K562 (cell line): Measurements from ENCODE around the gene C15orf61. TPM values are rescaled to one million over a fixed set of nuclear protein-coding genes. Genes with fewer than 3 reads are reported as not detected.

ENCODE experiments used
- GABPB1 ChIP-seq: sonication (generic); formaldehyde crosslinking; IDR thresholded peaks from 2 replicates; pipeline ENCODE4 v1.8.0; 2022; ENCODE audit warnings: mild to moderate bottlenecking, missing genetic modification reagents
- MEIS2 ChIP-seq: fragments of 450-650 bp; IDR thresholded peaks from 2 replicates; pipeline ENCODE4 v1.6.1; 2014; ENCODE audit warnings: mild to moderate bottlenecking; ENCODE audit not compliant: partially characterized antibody
- PHB2 ChIP-seq: fragments of 450-650 bp; IDR thresholded peaks from 2 replicates; pipeline ENCODE4 v1.6.1; 2017; ENCODE audit warnings: low read depth
- SREBF1 ChIP-seq: fragments of 150-350 bp; IDR thresholded peaks from 2 replicates; pipeline ENCODE4 v1.6.1; 2014; ENCODE audit warnings: antibody characterized with exemption, low read depth, low read length, borderline replicate concordance
- YY1 ChIP-seq, 3 experiments: IDR thresholded peaks; 2 replicates each; pipeline ENCODE4 v1.6.1; 2011; ENCODE audit warnings: low read length in 2 of 3, mild to moderate bottlenecking in 2 of 3, moderate library complexity in 2 of 3, borderline replicate concordance in 1 of 3, control low read depth in 1 of 3, low read depth in 1 of 3; ENCODE audit not compliant: insufficient read depth in 3 of 3, insufficient replicate concordance in 2 of 3, control insufficient read depth in 1 of 3, insufficient read length in 1 of 3; ENCODE audit errors: extremely low read depth in 1 of 3
- ZC3H11A ChIP-seq: IDR thresholded peaks from 2 replicates; pipeline ENCODE4 v1.6.1; 2012; ENCODE audit warnings: low read depth, low read length, improper control_type of control experiment
- ZFX ChIP-seq: sonication (generic); formaldehyde crosslinking; IDR thresholded peaks from 2 replicates; pipeline ENCODE4 v1.8.0; 2022; ENCODE audit warnings: mild to moderate bottlenecking, missing genetic modification reagents, moderate library complexity
- ZNF263 ChIP-seq: sonication (generic); formaldehyde crosslinking; IDR thresholded peaks from 2 replicates; pipeline ENCODE4 v1.8.0; 2022; ENCODE audit warnings: mild to moderate bottlenecking, missing genetic modification reagents, borderline replicate concordance
- polyA plus RNA-seq, 8 experiments: library from polyadenylated mRNA; depleted of rRNA in 4 of 8; stranded (reverse) in 5 of 8; unstranded in 3 of 8; fragments of >200 nt; fragmentation: Nextera tagmentation in 2 of 8; fragmentation: Illumina TruSeq in 1 of 8; extraction: Ambion mirVana in 2 of 8; extraction: Trizol in 1 of 8; gene quantifications; 2 replicates each; pipeline versions ENCODE4 v1.2.1 to v1.2.3, GENCODE V29; 2011 to 2014; ENCODE audit warnings: inconsistent platforms in 1 of 8, missing spikeins in 1 of 8
- total RNA-seq, 7 experiments: library from RNA; depleted of rRNA in 6 of 7; stranded (reverse); fragments of >200 nt in 6 of 7; fragmentation: Illumina TruSeq in 2 of 7; extraction: Trizol in 2 of 7; gene quantifications; 2 replicates each; pipeline versions ENCODE4 v1.2.1 to v1.2.3, GENCODE V29; 2011 to 2021; ENCODE audit warnings: low replicate concordance in 1 of 7
- TF ChIP-seq, protein P1 (sequence below): sonication (generic); formaldehyde crosslinking; IDR thresholded peaks from 2 replicates; pipeline ENCODE4 v1.8.1; 2022; ENCODE audit warnings: missing genetic modification reagents

The C15orf61 gene
- total and polyA plus RNA-seq, 9 of the 15 experiments (the other 6 are each of a cell fraction or from before 2014, with no cell fraction given): 1.6 to 10.5 (median 4.3) TPM

DNA sequence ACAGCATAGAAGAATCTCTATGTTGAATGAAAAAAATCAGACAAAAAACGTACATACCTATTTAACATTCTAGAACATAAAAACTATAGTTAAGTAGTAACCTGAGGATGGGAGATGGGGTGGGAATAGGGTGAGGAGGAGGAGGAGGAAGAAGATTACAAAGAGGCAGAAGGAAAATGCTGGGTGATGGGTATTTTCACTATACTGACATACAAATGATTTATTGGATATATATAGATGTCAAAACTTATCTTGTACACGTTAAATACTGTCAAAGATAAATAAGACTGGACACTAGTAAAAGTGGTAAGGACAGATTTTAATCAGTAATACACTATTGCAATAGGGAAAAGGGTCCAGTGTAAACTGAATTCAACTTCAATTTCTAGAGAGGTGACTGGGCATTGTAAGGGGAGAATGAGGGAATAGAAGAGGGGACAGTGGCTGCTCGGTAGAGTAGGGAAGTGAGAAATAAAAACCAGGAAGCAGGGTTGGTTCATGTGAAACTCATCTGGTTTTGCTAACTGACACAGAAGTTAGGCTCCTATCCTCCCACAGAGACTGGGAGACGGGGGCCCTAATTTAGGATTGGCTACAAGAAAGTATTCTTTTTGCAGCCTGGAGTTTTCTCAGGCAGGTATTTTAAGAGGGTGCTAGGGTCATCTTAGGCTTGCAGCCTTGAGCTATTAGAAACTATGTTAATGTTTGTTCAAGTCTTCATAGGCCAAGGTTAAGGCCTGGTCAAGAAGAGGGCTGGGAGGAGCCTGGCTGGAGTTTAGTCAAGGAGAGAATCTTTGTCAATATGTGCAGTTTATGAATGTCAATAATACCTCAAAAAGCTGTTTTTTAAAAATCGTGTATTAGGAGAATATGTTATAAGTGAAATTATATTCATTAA, 15.0 kb upstream of the C15orf61 start (continued):
- peak; percentile 78 for TF ChIP-seq MEIS2
- TF ChIP-seq YY1 (IDR thresholded peaks at IDR 0.05; ENCODE audit: borderline replicate concordance in 1 of 3, control insufficient read depth in 1 of 3, extremely low read depth in 1 of 3, insufficient read depth in 3 of 3, insufficient read length in 1 of 3, insufficient replicate concordance in 2 of 3, low read depth in 1 of 3, low read length in 2 of 3): no peak
- TF ChIP-seq, protein P1, sequence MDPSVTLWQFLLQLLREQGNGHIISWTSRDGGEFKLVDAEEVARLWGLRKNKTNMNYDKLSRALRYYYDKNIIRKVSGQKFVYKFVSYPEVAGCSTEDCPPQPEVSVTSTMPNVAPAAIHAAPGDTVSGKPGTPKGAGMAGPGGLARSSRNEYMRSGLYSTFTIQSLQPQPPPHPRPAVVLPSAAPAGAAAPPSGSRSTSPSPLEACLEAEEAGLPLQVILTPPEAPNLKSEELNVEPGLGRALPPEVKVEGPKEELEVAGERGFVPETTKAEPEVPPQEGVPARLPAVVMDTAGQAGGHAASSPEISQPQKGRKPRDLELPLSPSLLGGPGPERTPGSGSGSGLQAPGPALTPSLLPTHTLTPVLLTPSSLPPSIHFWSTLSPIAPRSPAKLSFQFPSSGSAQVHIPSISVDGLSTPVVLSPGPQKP (CRISPR knock-in tag): no peak
- TF ChIP-seq GABPB1 (CRISPR knock-in tag): no peak
- TF ChIP-seq ZFX: 0 out of 2 replicates have a peak, but pooled peaks have one; percentile 18
- TF ChIP-seq PHB2: no peak
- TF ChIP-seq ZC3H11A: no peak
- no peak for TF ChIP-seq SREBF1
- TF ChIP-seq ZNF263: no peak
